ENCODE measurements around the gene MYO7A. TPM values are rescaled to one million over a fixed set of nuclear protein-coding genes. Genes with fewer than 3 reads are reported as not detected.

Gene MYO7A
- total and polyA plus RNA-seq, 2 of the 4 experiments (the other 2 are of a cell fraction): 0.02 TPM; not detected in 1

GRCh38 chr11:77193911-77194830, 66.1 kb downstream of the MYO7A start:
- intact Hi-C loops (cut with micrococcal nuclease) (no loop called here), dilution Hi-C loops (cut with HindIII; ENCODE audit: low sequenced_read_pairs, unreplicated experiment) (no loop called here), in situ Hi-C loops (cut with MboI; ENCODE audit: low sequenced_read_pairs) (no loop called here)
- no peaks in the 10 kb centered on the region for H3K4me1 ChIP-seq (ENCODE audit: control insufficient read depth, insufficient read depth, low read length)
- H2BK120ac ChIP-seq (ENCODE audit: low read depth, low read length): no peak overlapping the region
- no peaks in the 10 kb centered on the region for H3K36me3 ChIP-seq (ENCODE audit: control insufficient read depth, insufficient read depth, low read length)
- H2AFZ ChIP-seq (replicated peaks; ENCODE audit: low read length, poor library complexity): no peak overlapping the region
- 60% methylated on average over 1 of the region's 15 CpGs; no CpG with 5 or more reads in 1 of the 2 experiments for WGBS, 2 experiments (ENCODE audit: extremely low coverage in 2 of 2, insufficient read length in 1 of 2)
- H3K9me1 ChIP-seq (ENCODE audit: insufficient read depth, low read length): 0 out of 2 replicates have a peak, but pooled peaks cover 2% of the 10 kb centered on the region
- H3K23ac ChIP-seq (ENCODE audit: low read depth, low read length): no peak overlapping the region
- H2AK5ac ChIP-seq (ENCODE audit: low read depth, low read length): no peak overlapping the region
- no TSS peak for BruUV-seq (replicated peaks)
- no peak overlapping the region for H3K4me3 ChIP-seq (ENCODE audit: insufficient read depth, low read depth, low read length)
- H3K9me3 ChIP-seq (ENCODE audit: control insufficient read depth, insufficient read depth, low read length): no peaks in the 10 kb centered on the region
- H3K4me2 ChIP-seq (ENCODE audit: low read depth, low read length): no peak overlapping the region
- H3K18ac ChIP-seq (ENCODE audit: low read depth, low read length): no peak overlapping the region
- no peak overlapping the region for H2BK15ac ChIP-seq (ENCODE audit: low read depth, low read length)
- no peak for DNase-seq
- H2BK5ac ChIP-seq (ENCODE audit: low read depth, low read length, poor library complexity, severe bottlenecking): no peak overlapping the region
- H2BK20ac ChIP-seq (ENCODE audit: low read depth, low read length): no peak overlapping the region
- no peak overlapping the region for H4K5ac ChIP-seq (ENCODE audit: low read depth, low read length)
- CTCF ChIA-PET: interaction anchor here (1.0 to 1.1 kb wide), 3 partner anchors 68 to 354 kb away, joined by 3 to 5 read pairs (median 3); no protein-coding TSS in a partner anchor
- H3K27me3 ChIP-seq (ENCODE audit: control insufficient read depth, insufficient read depth, low read length): no peaks in the 10 kb centered on the region; the same call in 1 of the 2 replicates
- no peak overlapping the region for H3K14ac ChIP-seq (replicated peaks; ENCODE audit: low read depth, low read length)
- no peak overlapping the region for H4K91ac ChIP-seq (ENCODE audit: insufficient read depth, low read depth, low read length)
- POLR2A ChIA-PET (ENCODE audit: unreplicated experiment): no interaction called here
- no peaks in the 10 kb centered on the region for H4K20me1 ChIP-seq (ENCODE audit: insufficient read depth, low read length)
- no peak overlapping the region for H2AK9ac ChIP-seq (replicated peaks; ENCODE audit: low read depth, low read length, poor library complexity)
- H3K27ac ChIP-seq (ENCODE audit: insufficient read depth, low read length): no peak overlapping the region
- H3K79me1 ChIP-seq (ENCODE audit: low read depth in 1 of 2, low read length in 2 of 2): no peaks in the 10 kb centered on the region
- no peak overlapping the region for H3K9ac ChIP-seq (ENCODE audit: low read depth, low read length)
- H4K8ac ChIP-seq (ENCODE audit: low read depth in 2 of 2, low read length in 2 of 2): no peak overlapping the region
- H3K56ac ChIP-seq (ENCODE audit: extremely low read depth, insufficient read depth, low read length): no peak overlapping the region
- no peak for ATAC-seq (ENCODE audit: low read depth)
- no peak overlapping the region for H3K4ac ChIP-seq (ENCODE audit: low read depth, low read length)
- no peak for TF ChIP-seq CHD1 (IDR thresholded peaks at IDR 0.05; ENCODE audit: low read depth, low read length)
- TF ChIP-seq RAD21 (IDR thresholded peaks at IDR 0.05; ENCODE audit: low read length): no peak
- TF ChIP-seq RFX5 (IDR thresholded peaks at IDR 0.05; ENCODE audit: low read depth, low read length): no peak
- TF ChIP-seq MAZ (IDR thresholded peaks at IDR 0.05; ENCODE audit: borderline replicate concordance, low read depth, low read length): no peak
- TF ChIP-seq MAFK (IDR thresholded peaks at IDR 0.05; ENCODE audit: low read depth, low read length): no peak
- TF ChIP-seq, protein P1, sequence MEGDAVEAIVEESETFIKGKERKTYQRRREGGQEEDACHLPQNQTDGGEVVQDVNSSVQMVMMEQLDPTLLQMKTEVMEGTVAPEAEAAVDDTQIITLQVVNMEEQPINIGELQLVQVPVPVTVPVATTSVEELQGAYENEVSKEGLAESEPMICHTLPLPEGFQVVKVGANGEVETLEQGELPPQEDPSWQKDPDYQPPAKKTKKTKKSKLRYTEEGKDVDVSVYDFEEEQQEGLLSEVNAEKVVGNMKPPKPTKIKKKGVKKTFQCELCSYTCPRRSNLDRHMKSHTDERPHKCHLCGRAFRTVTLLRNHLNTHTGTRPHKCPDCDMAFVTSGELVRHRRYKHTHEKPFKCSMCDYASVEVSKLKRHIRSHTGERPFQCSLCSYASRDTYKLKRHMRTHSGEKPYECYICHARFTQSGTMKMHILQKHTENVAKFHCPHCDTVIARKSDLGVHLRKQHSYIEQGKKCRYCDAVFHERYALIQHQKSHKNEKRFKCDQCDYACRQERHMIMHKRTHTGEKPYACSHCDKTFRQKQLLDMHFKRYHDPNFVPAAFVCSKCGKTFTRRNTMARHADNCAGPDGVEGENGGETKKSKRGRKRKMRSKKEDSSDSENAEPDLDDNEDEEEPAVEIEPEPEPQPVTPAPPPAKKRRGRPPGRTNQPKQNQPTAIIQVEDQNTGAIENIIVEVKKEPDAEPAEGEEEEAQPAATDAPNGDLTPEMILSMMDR (conservative IDR thresholded peaks at IDR 0.05; ENCODE audit: low read depth, low read length): no peak
- TF ChIP-seq, protein P2, sequence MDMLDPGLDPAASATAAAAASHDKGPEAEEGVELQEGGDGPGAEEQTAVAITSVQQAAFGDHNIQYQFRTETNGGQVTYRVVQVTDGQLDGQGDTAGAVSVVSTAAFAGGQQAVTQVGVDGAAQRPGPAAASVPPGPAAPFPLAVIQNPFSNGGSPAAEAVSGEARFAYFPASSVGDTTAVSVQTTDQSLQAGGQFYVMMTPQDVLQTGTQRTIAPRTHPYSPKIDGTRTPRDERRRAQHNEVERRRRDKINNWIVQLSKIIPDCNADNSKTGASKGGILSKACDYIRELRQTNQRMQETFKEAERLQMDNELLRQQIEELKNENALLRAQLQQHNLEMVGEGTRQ (IDR thresholded peaks at IDR 0.05; ENCODE audit: low read depth, low read length): no peak
- no peak for TF ChIP-seq SMC3 (IDR thresholded peaks at IDR 0.05; ENCODE audit: low read depth, low read length)
- TF ChIP-seq POLR2A (IDR thresholded peaks at IDR 0.05; ENCODE audit: low read depth, low read length): no peak
- no peak for TF ChIP-seq ELK1 (IDR thresholded peaks at IDR 0.05; ENCODE audit: borderline replicate concordance, low read depth, low read length)
- no peak for TF ChIP-seq MXI1 (IDR thresholded peaks at IDR 0.05; ENCODE audit: borderline replicate concordance, low read depth, low read length)
- TF ChIP-seq NFE2L2 (IDR thresholded peaks at IDR 0.05; ENCODE audit: low read depth, low read length): no peak
- TF ChIP-seq BHLHE40 (IDR thresholded peaks at IDR 0.05; ENCODE audit: low read depth, low read length): no peak
- no peak for TF ChIP-seq RCOR1 (IDR thresholded peaks at IDR 0.05; ENCODE audit: insufficient replicate concordance, low read length)
